ENCODE data around the gene UST.
"Not testable (repeated sequence)": the region's sequence is repeated elsewhere in the genome, so short reads cannot be mapped to it uniquely, and the experiment has no call there.

UST gene

DNA sequence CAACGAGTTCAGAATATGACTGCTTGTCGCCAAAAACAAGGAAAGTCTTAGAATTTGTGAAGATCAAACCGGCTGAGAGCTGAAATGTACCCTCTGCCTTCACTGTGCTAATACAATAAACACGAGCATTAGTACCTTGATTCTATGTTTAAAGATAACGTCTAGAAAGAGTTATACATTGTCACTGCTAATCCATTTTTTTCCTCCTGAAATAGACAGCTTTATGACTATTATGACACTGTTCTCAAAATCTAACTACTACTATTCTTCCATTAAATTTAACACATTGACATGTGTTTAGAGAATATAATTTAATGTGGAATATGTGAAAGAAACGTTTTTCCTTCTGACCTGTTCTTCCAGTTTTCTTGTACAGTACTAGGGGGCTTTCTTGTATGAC, 204.8 kb downstream of the UST start:
- DNase-seq (ENCODE audit: low read depth), result no peak

- DNase-seq (ENCODE audit: low read depth), result no peak
Measured at GRCh38 chr6:148952147-148953035, 205.6 kb downstream of the UST start.

DNA sequence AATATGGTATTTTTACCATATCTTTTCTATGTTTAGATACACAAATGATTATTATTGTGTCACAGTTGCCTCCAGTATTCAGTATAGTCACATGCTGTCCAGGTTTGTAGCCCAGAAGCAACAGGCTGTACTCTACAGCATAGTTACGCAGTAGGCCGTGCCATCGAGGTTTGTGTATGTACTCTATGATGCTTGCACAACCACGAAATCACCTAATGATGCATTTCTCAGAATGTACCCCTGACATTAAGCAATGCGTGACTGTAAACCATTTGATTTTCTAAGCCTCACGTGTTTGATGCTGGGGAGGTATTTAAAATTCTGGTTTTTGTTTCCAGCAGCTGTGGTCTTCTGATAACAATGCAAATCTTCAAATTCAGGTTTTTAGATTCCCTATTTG, 207.6 kb downstream of the UST start:
- DNase-seq (ENCODE audit: low read depth), result no peak

DNA sequence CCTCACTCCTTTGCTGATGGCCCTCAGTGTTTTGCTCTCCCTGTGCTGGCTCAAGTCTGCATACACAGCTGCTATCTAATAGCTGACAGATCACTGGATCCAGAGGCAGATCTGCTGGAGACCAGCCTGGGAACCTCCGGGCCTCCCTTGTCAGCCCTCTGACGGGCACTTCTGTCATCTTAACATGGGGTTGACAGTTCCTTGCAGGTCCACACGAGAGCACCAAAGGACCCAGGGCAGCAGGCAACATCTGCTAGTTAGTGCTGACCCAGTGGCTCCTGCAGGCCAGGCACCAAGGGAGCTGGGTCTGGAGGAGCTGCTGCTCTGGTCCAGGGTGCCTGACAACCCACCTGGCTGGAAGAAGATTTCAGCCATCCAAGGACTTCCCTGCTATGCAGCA, 208.1 kb downstream of the UST start:
- DNase-seq (ENCODE audit: low read depth), result no peak

GRCh38 chr6:148955441-148955840, 208.6 kb downstream of the UST start:
- DNase-seq (ENCODE audit: low read depth), result no peak

GRCh38 chr6:148956163-148956562, 209.3 kb downstream of the UST start:
- not testable (repeated sequence) for DNase-seq (ENCODE audit: low read depth)

GRCh38 chr6:148957752-148958151, 210.9 kb downstream of the UST start:
- DNase-seq (ENCODE audit: low read depth), result no peak

- DNase-seq (ENCODE audit: low read depth), result no peak
Measured at GRCh38 chr6:148959008-148959407, 212.2 kb downstream of the UST start.

DNA sequence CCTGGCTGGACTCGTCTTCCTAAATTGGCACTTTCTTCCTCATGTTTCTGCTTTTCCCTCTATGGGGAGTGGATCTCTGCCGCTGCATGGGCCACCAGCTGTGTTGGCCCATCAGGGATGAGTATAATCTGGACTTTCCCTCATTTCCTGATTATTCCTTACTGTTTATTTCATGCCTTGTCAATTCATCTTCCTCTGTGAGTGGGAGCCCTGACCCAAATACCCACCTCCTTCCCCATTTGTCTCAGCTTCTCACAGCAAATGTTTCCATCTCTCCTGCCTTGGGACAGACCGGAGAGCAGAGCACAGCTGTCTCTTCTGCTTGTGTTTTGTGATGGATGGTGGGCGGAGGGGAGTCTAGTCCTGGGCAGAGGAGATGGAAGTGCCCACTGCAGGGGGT, 212.7 kb downstream of the UST start:
- DNase-seq (ENCODE audit: low read depth), result no peak

- DNase-seq (ENCODE audit: low read depth), result no peak
Measured at GRCh38 chr6:148962854-148963515, 216.2 kb downstream of the UST start.

DNA sequence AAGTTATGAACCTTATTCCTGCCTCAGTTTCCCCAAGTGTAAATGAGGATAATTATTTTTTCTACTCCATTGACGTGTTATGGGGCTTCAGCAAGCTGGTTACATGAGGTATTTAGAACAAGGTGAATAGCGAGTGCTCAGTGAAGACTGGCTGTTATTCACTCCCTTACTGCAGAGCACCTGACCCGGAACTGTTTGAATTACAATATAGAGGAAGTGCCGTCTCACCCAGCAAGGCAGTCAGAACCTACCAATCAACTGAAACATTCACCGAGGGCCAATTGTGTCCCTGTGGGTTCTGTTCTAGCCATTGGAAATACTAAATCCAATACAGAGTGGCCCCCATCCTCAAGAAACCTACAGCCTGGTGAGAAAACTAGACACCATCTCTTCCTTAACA, 216.9 kb downstream of the UST start:
- no peak for DNase-seq (ENCODE audit: low read depth)

- DNase-seq (ENCODE audit: low read depth), result no peak
Measured at GRCh38 chr6:148964467-148964866, 217.6 kb downstream of the UST start.

DNA sequence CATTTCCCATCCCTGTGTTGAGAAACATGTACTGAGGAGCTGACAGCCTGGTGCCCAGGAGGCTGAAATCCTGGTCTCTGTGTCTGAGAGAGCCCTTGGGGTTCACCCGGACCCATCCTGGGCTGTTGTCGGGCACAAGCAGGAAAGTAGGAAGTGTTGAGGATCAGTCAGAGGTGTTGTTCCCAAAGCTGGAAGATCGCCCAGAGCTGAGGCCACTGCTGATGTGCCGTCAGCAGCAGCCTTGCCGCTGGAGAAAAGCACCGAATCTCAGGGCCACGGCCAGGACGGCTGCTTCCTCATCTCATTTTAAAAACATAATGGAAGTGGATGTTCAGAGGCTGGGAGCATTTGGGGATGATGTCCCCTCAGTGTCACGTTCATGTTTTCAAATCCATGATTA, 218.5 kb downstream of the UST start:
- DNase-seq (ENCODE audit: low read depth), result no peak

GRCh38 chr6:148967011-148967520, 220.2 kb downstream of the UST start:
- no peak for DNase-seq (ENCODE audit: low read depth)

- DNase-seq (ENCODE audit: low read depth), result no peak
Measured at GRCh38 chr6:148967541-148967956, 220.7 kb downstream of the UST start.

DNA sequence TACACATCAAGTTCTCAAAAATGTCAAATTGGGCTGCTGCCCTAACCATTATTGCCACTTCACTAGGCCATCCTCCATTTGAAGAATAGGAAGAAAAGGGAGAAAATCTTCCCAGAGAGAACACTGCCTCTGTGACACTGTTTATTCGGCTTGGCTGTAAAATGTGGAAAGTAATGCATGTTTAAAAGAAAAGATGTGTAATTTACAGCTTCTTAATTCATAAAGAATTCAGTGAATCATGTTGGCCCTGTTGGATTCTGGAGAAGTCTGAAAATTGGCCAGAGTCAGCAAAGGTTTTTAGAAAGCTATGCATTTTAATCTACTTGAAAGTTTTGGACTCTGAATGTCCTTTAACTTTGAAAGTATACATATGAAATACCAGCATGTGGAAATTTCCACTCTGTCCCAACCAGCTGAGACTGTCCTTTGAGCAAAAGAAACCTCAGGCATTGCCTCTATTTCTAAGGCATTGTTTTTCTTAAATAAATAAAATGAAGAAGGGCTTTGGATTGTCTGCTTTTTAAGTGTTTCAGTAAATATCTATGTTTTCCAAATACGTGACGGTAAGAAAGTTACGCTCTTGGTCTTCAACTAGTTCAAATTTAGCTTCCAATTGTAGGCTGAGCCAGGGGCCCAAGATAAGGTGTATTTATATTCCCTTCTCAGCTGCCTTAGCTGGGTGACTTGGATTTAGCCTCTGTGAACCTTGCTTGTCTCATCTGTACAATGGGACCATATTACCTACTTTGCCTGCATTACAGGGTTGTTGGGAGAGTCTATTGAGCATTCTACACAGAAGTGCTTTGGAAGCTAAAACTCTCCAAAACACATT, 222.2 kb downstream of the UST start:
- DNase-seq (ENCODE audit: low read depth), result no peak

GRCh38 chr6:148969603-148970061, 222.8 kb downstream of the UST start:
- DNase-seq (ENCODE audit: low read depth), result no peak

DNA sequence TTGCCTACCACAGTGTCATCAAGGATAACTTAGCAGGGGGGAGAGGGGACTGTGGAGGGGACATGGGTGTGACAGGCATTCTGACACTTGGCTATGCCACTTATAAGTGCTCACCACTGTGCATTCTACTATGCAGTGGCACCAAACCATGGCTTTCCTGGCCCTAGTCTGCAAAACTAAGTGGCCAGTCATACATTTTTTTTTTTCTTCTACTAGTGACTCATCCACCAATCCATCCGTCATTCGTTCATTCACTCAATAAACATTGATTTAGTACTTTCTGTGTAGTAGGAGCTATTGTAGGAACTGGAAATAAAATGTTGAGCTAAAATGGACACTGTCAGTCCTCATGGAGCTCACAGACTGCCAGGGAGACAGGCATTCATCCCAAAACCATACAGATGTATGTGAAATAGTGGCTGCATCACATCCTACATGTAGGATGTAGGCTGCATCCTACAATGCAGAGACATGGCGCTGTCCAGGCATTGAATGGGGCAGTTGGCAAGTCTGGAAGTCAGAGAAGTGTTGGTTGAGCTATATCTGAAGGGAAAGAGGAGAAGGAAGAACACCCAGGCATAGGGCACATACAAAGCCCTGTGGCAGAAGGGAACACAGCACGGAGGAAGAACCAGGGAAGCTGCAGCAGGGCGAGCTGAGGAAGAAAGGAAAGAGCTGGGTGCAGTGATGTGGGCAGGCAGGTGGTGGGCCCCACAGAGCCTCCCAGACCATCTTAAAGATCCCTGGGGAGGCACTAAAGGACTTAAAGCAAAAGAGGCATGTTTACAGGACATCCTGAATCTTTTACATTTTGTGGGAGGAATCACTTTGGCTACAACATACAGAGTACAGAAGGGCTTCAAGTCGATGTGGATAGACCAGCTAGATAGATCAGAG, 224.4 kb downstream of the UST start:
- DNase-seq (ENCODE audit: low read depth), result no peak

GRCh38 chr6:148972481-148972880, 225.7 kb downstream of the UST start:
- no peak for DNase-seq (ENCODE audit: low read depth)

GRCh38 chr6:148973538-148974208, 226.8 kb downstream of the UST start:
- no peak for DNase-seq (ENCODE audit: low read depth)

DNA sequence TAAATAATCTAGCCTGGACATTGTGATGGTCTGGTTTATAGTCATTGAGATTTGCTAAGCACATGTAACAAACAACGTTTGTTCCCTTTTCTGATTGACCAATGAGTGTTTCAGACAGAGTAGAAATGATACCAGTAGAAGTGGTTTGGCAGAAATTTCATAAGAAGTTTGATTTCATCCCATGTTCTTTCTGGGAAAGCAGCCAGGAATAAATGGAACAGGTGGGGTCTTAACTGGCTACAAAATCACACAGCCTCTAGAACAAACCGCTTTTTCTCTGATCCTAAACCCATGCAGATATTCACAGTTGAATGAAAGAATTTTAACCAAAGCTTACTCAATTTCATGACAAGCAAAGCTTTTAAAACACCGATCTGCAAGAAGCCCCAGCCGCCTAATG, 227.5 kb downstream of the UST start:
- DNase-seq (ENCODE audit: low read depth), result no peak
